Prostate gland (tissue), 2 donors: ENCODE data around the gene RNF17. TPM values are rescaled to one million over a fixed set of nuclear protein-coding genes. Genes with fewer than 3 reads are reported as not detected.
"Not testable (repeated sequence)": the region's sequence is repeated elsewhere in the genome, so short reads cannot be mapped to it uniquely, and the experiment has no call there.

ENCODE experiments used
- DNase-seq: peaks from one replicate; pipeline ENCODE4 v3.0.0-alpha.2; 2019; ENCODE audit warnings: low spot score
- H3K27ac ChIP-seq, 2 donors: fragments of 200-600 bp; sonication (generic); 2 replicates each; pipeline ENCODE4 v1.5.1; 2017 to 2019
- H3K27me3 ChIP-seq: fragments of 200-600 bp; sonication (generic); replicated peaks from 2 replicates; pipeline ENCODE4 v1.5.1; 2019; ENCODE audit not compliant: insufficient read depth
- H3K36me3 ChIP-seq, 2 donors: fragments of 200-600 bp; sonication (generic); 1 replicate in 1 of 2; 2 replicates in 1 of 2; pipeline versions ENCODE4 v1.5.1 to v1.8.1; 2017 to 2019
- H3K4me1 ChIP-seq: fragments of 200-600 bp; sonication (generic); replicated peaks from 2 replicates; pipeline ENCODE4 v1.5.1; 2019
- H3K4me3 ChIP-seq, 2 donors: fragments of 200-600 bp; sonication (generic); 2 replicates each; pipeline ENCODE4 v1.5.1; 2017 to 2019
- H3K9me3 ChIP-seq: fragments of 200-600 bp; sonication (generic); 2 replicates; pipeline ENCODE4 v1.5.1; 2017
- CTCF ChIP-seq, 4 experiments: fragments of 200-600 bp in 2 of 4; fragments of 450-650 bp in 2 of 4; sonication (generic) in 2 of 4; IDR thresholded peaks; 1 replicate in 3 of 4; 2 replicates in 1 of 4; pipeline ENCODE4 v1.5.1; 2016 to 2019; ENCODE audit warnings: antibody characterized with exemption in 4 of 4, mild to moderate bottlenecking in 2 of 4, moderate library complexity in 2 of 4
- POLR2A ChIP-seq: fragments of 450-650 bp; IDR thresholded peaks from one replicate; pipeline ENCODE4 v1.6.1; 2016; ENCODE audit warnings: antibody characterized with exemption, mild to moderate bottlenecking
- POLR2AphosphoS5 ChIP-seq: sonication (generic); formaldehyde crosslinking; IDR thresholded peaks from one replicate; pipeline ENCODE4 v1.6.1; 2017; ENCODE audit warnings: antibody characterized with exemption
- WGBS: methylation state at CpG from one replicate; pipeline ENCODE4 v1.1.5; 2018; 5-methylcytosine and 5-hydroxymethylcytosine counted together
- intact Hi-C: fragments of 100-400 bp; cut with DNase I; formaldehyde crosslinking; loops from one replicate; pipeline ENCODE4 v1.14.2; 2022
- total RNA-seq, 2 donors: library from RNA; depleted of rRNA; stranded (reverse); fragments of >200 nt; gene quantifications; one replicate each; pipeline ENCODE4 v1.1.0, GENCODE V29; 2016

Gene RNF17
- total RNA-seq, 2 donors from 2014 or later: 16.4 TPM; not detected in 1

- Histone ChIP-seq H3K36me3 (no peaks in the 10 kb centered on the region), H3K27me3 (no peaks in the 10 kb centered on the region), H3K27ac (no peak overlapping the region), H3K4me1 (no peaks in the 10 kb centered on the region), H3K4me3 (no peak overlapping the region), H3K9me3 (no peaks in the 10 kb centered on the region)
- intact Hi-C loops: no loop called here
- WGBS: 70% methylated on average over 1 of the region's 1 CpG
- TF ChIP-seq POLR2A: no peak
- TF ChIP-seq CTCF (IDR thresholded peaks at IDR 0.05): no peak
- no peak for TF ChIP-seq POLR2AphosphoS5
- DNase-seq: no peak
Measured at GRCh38 chr13:24784319-24784718, 20.4 kb downstream of the RNF17 start.

- Histone ChIP-seq H3K9me3 (no peaks in the 10 kb centered on the region), H3K4me1 (no peaks in the 10 kb centered on the region), H3K36me3 (no peaks in the 10 kb centered on the region), H3K27ac (no peak overlapping the region), H3K4me3 (no peak overlapping the region), H3K27me3 (no peaks in the 10 kb centered on the region)
- 66% methylated on average over 3 of the region's 3 CpGs for WGBS
- TF ChIP-seq POLR2A (no peak), POLR2AphosphoS5 (no peak), CTCF (IDR thresholded peaks at IDR 0.05) (no peak)
- DNase-seq: no peak
- intact Hi-C loops: no loop called here
Measured at GRCh38 chr13:24788538-24788937, 24.6 kb downstream of the RNF17 start.

- Histone ChIP-seq H3K4me3 (no peak overlapping the region), H3K27me3 (no peaks in the 10 kb centered on the region), H3K9me3 (no peaks in the 10 kb centered on the region), H3K4me1 (no peaks in the 10 kb centered on the region), H3K36me3 (no peaks in the 10 kb centered on the region), H3K27ac (no peak overlapping the region)
- TF ChIP-seq CTCF (IDR thresholded peaks at IDR 0.05): no peak
- no peak for TF ChIP-seq POLR2A
- no peak for TF ChIP-seq POLR2AphosphoS5
- 94% methylated on average over 10 of the region's 10 CpGs for WGBS
- intact Hi-C loops: no loop called here
- DNase-seq: no peak
Measured at GRCh38 chr13:24802074-24802473, 38.1 kb downstream of the RNF17 start.

- Histone ChIP-seq H3K27me3 (no peaks in the 10 kb centered on the region), H3K4me3 (no peak overlapping the region), H3K36me3 (no peaks in the 10 kb centered on the region), H3K27ac (no peak overlapping the region), H3K9me3 (no peaks in the 10 kb centered on the region), H3K4me1 (no peaks in the 10 kb centered on the region)
- intact Hi-C loops: no loop called here
- TF ChIP-seq POLR2A (no peak), CTCF (IDR thresholded peaks at IDR 0.05) (no peak), POLR2AphosphoS5 (no peak)
- DNase-seq: no peak
- WGBS: 91% methylated on average over 2 of the region's 2 CpGs
Measured at GRCh38 chr13:24821207-24821606, 57.2 kb downstream of the RNF17 start.

DNA sequence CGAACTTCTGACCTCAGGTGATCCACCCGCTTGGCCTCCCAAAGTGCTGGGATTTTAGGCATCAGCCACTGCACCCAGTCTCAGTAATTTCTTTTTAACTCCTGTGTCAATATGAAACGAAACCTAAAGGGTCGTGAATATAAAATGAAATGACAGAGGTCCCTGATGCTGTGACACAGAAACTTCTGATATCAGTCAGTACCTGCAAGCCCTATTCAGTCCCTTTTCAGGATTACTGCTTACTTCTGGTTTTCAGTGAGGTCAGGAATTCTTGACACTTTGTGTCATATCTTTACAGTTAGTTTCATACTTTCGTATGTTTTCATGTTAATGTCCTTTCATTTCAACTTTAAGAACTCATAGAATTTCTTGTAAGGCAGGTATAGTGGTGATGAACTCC, 58.7 kb downstream of the RNF17 start:
- no peaks in the 10 kb centered on the region for H3K27me3 ChIP-seq
- TF ChIP-seq POLR2A (no peak), POLR2AphosphoS5 (no peak), CTCF (IDR thresholded peaks at IDR 0.05) (no peak)
- H3K9me3 ChIP-seq: no peaks in the 10 kb centered on the region
- H3K4me3 ChIP-seq: no peak overlapping the region
- no peak for DNase-seq
- intact Hi-C loops: no loop called here
- H3K27ac ChIP-seq: no peak overlapping the region
- WGBS: 89% methylated on average over 5 of the region's 5 CpGs
- no peaks in the 10 kb centered on the region for H3K36me3 ChIP-seq
- no peaks in the 10 kb centered on the region for H3K4me1 ChIP-seq

GRCh38 chr13:24823122-24823710, 59.2 kb downstream of the RNF17 start:
- H3K4me1 ChIP-seq, intact Hi-C loops: not testable (repeated sequence)
- WGBS: 78% methylated on average over 5 of the region's 5 CpGs

More at GRCh38 chr13:24823122-24823710, 59.2 kb downstream of the RNF17 start:
- not testable (repeated sequence) for H3K27ac ChIP-seq, H3K27me3 ChIP-seq, H3K9me3 ChIP-seq, H3K4me3 ChIP-seq, DNase-seq, H3K36me3 ChIP-seq
